CD8-positive, alpha-beta memory T cell (primary cell): Measurements from ENCODE around the gene STIM1. TPM values are rescaled to one million over a fixed set of nuclear protein-coding genes. Genes with fewer than 3 reads are reported as not detected.

Experiments
- CTCF ChIA-PET: fragments of 350-600 bp; sonication (Branson Sonifier 250); formaldehyde crosslinking; loops from one replicate; lab custom pipeline; 2021; ENCODE audit warnings: antibody characterized with exemption; lab: Charles Lee
- POLR2A ChIA-PET: fragments of 350-600 bp; sonication (Branson Sonifier 250); formaldehyde crosslinking; loops from one replicate; lab custom pipeline; 2021; ENCODE audit warnings: antibody characterized with exemption; lab: Charles Lee
- DNase-seq, 5 donors: peaks; one replicate each; pipeline versions ENCODE4 v3.0.0 to v3.0.0-alpha.2; 2020 to 2022; ENCODE audit warnings: mixed read lengths in 1 of 5
- H3K27ac ChIP-seq: one replicate; pipeline ENCODE4 v1.7.0; 2013; ENCODE audit warnings: low read depth, mild to moderate bottlenecking, low read length, moderate library complexity
- H3K27me3 ChIP-seq: 2 replicates; pipeline ENCODE4 v1.7.0; 2013; ENCODE audit warnings: low read length, mild to moderate bottlenecking; ENCODE audit not compliant: insufficient read depth, poor library complexity, severe bottlenecking
- H3K36me3 ChIP-seq: 2 replicates; pipeline ENCODE4 v1.7.0; 2013; ENCODE audit warnings: mild to moderate bottlenecking, low read length, moderate library complexity; ENCODE audit not compliant: insufficient read depth
- H3K4me1 ChIP-seq: 2 replicates; pipeline ENCODE4 v1.7.0; 2013; ENCODE audit warnings: mild to moderate bottlenecking, low read length, moderate library complexity; ENCODE audit not compliant: insufficient read depth
- H3K4me3 ChIP-seq: 2 replicates; pipeline ENCODE4 v1.7.0; 2013; ENCODE audit warnings: mild to moderate bottlenecking, low read length
- H3K9me3 ChIP-seq: 2 replicates; pipeline ENCODE4 v1.7.0; 2013; ENCODE audit warnings: mild to moderate bottlenecking, low read length
- H3K27ac Mint-ChIP-seq, 8 donors: one replicate each; pipeline ENCODE4 v1.8.0; 2020 to 2021; ENCODE audit warnings: mixed read lengths in 8 of 8, mild to moderate bottlenecking in 6 of 8, inconsistent platforms in 3 of 8, moderate library complexity in 3 of 8
- H3K27me3 Mint-ChIP-seq, 2 donors: one replicate each; pipeline ENCODE4 v1.8.0; 2020 to 2021; ENCODE audit warnings: mixed read lengths in 2 of 2, mild to moderate bottlenecking in 1 of 2, moderate library complexity in 1 of 2
- H3K36me3 Mint-ChIP-seq, 3 donors: one replicate each; pipeline ENCODE4 v1.8.0; 2020 to 2021; ENCODE audit warnings: mixed read lengths in 3 of 3, inconsistent platforms in 1 of 3, mild to moderate bottlenecking in 1 of 3
- H3K4me1 Mint-ChIP-seq, 3 donors: one replicate each; pipeline ENCODE4 v1.8.0; 2020 to 2021; ENCODE audit warnings: mixed read lengths in 3 of 3, inconsistent platforms in 1 of 3, mild to moderate bottlenecking in 1 of 3
- H3K4me3 Mint-ChIP-seq, 7 donors: one replicate each; pipeline ENCODE4 v1.8.0; 2020 to 2021; ENCODE audit warnings: mixed read lengths in 7 of 7, mild to moderate bottlenecking in 6 of 7, moderate library complexity in 4 of 7, inconsistent platforms in 2 of 7
- H3K9me3 Mint-ChIP-seq, 5 donors: one replicate each; pipeline ENCODE4 v1.8.0; 2020 to 2022; ENCODE audit warnings: mixed read lengths in 5 of 5, mild to moderate bottlenecking in 3 of 5, moderate library complexity in 2 of 5, inconsistent platforms in 1 of 5
- polyA plus RNA-seq: library from polyadenylated mRNA; unstranded; fragments of 300-500 nt; fragmentation: Illumina TruSeq; gene quantifications from one replicate; pipeline ENCODE4 v1.2.3, GENCODE V29; 2021
- total RNA-seq, 2 experiments: library from RNA; stranded (reverse); gene quantifications; one replicate each; pipeline ENCODE4 v1.2.3, GENCODE V29; 2021

STIM1 gene
- total and polyA plus RNA-seq, 3 experiments from 2014 or later, result 43.8 to 46.0 (median 45.6) TPM

DNA sequence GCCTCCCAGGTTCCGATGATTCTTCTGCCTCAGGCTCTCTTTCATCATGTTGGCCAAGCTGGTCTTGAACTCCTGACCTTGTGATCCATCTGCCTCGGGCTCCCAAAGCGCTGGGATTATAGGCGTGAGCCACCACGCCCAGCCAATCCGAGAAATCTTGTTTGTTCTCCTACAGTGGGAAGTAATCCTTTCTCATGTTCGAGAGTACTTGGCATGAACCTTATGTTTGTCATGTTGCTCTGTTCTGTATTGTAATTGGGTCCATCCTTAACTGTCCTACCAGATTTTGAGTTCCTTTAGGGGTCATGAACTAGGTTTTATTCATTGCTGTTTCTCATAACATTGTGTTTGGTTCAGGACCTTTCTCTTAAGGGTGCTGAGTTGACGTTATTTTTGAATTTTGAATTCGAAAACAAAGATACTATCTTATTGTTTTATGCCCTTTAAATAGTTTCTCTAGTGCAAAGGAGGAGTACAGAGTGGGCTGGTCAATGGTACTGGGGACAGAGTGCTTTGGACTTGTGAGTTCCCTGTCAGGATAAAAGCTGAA is 125.7 kb downstream of the STIM1 start:
- Histone ChIP-seq H3K9me3 (no peaks in the 10 kb centered on the region), H3K36me3 (no peaks in the 10 kb centered on the region), H3K27me3 (no peaks in the 10 kb centered on the region), H3K4me3 (no peak overlapping the region), H3K27ac (no peak overlapping the region), H3K4me1 (peaks cover 68% of the 10 kb centered on the region)
- POLR2A ChIA-PET, result no interaction called here
- CTCF ChIA-PET, result interaction anchor here (1.8 kb wide), 1 partner anchor 8 kb away, joined by 5 read pairs; no protein-coding TSS in a partner anchor
- DNase-seq, result no peak
- H3K36me3 Mint-ChIP-seq, result peaks cover 0 to 9% (median 4%) of the 10 kb centered on the region in 3 donors
- peaks cover 68 to 90% (median 89%) of the 10 kb centered on the region in 3 donors for H3K4me1 Mint-ChIP-seq
- peak overlapping the region in 3 of 8 donors; percentile 4 to 65 (median 9) for H3K27ac Mint-ChIP-seq
- H3K27me3 Mint-ChIP-seq, result no peaks in the 10 kb centered on the region
- no peak overlapping the region for H3K4me3 Mint-ChIP-seq
- H3K9me3 Mint-ChIP-seq, result no peaks in the 10 kb centered on the region

DNA sequence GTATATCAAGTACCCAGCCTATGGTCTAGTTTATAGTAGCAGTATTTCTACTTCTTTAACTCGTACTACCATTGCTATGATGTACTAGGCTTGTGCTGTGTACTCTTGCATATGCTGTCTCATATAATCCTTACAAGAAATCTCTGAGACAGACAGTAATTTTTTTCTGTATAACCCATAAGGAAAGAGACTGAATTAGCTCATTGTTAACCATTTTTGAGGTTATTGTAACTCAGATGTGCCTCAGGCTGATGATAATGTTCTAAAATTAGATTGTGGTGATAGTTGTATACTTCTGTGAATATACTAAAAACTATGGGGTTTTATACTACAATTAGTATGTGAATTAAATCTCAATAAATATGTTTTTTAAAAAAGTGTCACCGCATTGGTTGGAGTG is 127.0 kb downstream of the STIM1 start:
- H3K27me3 ChIP-seq, result no peaks in the 10 kb centered on the region
- H3K36me3 Mint-ChIP-seq, result peaks cover 0 to 9% (median 7%) of the 10 kb centered on the region in 3 donors
- ChIA-PET POLR2A (interaction anchor here (0.6 to 0.8 kb wide), 2 partner anchors 77 to 127 kb away, joined by 3 to 4 read pairs; partner anchors contain the start of gene STIM1), CTCF (interaction anchor here (0.6 to 4.1 kb wide), 2 partner anchors 128 to 133 kb away, joined by 3 to 38 read pairs; partner anchors contain the start of gene STIM1)
- H3K4me1 ChIP-seq, result peaks cover 70% of the 10 kb centered on the region
- no peak overlapping the region for H3K4me3 Mint-ChIP-seq
- H3K4me3 ChIP-seq, result no peak overlapping the region
- DNase-seq, result no peak
- H3K9me3 ChIP-seq, result no peaks in the 10 kb centered on the region
- H3K27ac ChIP-seq, result no peak overlapping the region
- peaks cover 71 to 94% (median 92%) of the 10 kb centered on the region in 3 donors for H3K4me1 Mint-ChIP-seq
- H3K9me3 Mint-ChIP-seq, result no peaks in the 10 kb centered on the region
- H3K27ac Mint-ChIP-seq, result peak overlapping the region in 4 of 8 donors; percentile 21 to 86 (median 60)
- no peaks in the 10 kb centered on the region for H3K36me3 ChIP-seq
- H3K27me3 Mint-ChIP-seq, result no peaks in the 10 kb centered on the region

DNA sequence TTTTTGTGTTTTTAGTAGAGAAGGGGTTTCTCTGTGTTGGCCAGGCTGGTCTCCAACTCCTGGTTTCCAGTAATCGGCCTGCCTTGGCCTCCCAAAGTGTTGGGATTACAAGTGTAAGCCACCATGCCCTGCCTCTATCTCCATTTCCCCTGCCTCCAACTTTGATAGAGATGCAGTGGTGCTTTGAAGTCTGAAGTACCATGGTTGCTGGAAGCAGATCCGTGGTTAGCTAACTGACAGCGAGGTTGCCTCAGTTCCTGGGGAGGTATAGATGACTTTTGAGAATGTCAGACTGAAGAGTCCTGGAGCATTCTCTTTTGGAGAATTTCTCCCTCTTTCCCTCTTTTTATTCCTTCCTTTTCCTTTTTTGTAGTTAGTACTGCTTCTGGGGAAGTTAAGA is 127.6 kb downstream of the STIM1 start:
- Mint-ChIP-seq H3K27ac (peak overlapping the region in 3 of 8 donors; percentile 14 to 39 (median 30)), H3K4me3 (no peak overlapping the region), H3K4me1 (peaks cover 74 to 96% (median 93%) of the 10 kb centered on the region in 3 donors), H3K27me3 (no peaks in the 10 kb centered on the region), H3K36me3 (peaks cover 0 to 11% (median 7%) of the 10 kb centered on the region in 3 donors), H3K9me3 (no peaks in the 10 kb centered on the region)
- Histone ChIP-seq H3K27me3 (no peaks in the 10 kb centered on the region), H3K27ac (no peak overlapping the region), H3K9me3 (no peaks in the 10 kb centered on the region), H3K4me3 (no peak overlapping the region), H3K36me3 (no peaks in the 10 kb centered on the region), H3K4me1 (peaks cover 70% of the 10 kb centered on the region)
- ChIA-PET CTCF (interaction anchor here (0.9 to 4.1 kb wide), 4 partner anchors 90 to 142 kb away, joined by 3 to 38 read pairs (median 10); partner anchors contain the start of genes RHOG and STIM1), POLR2A (no interaction called here)
- DNase-seq, result peak in 1 of 5 donors; percentile 17

DNA sequence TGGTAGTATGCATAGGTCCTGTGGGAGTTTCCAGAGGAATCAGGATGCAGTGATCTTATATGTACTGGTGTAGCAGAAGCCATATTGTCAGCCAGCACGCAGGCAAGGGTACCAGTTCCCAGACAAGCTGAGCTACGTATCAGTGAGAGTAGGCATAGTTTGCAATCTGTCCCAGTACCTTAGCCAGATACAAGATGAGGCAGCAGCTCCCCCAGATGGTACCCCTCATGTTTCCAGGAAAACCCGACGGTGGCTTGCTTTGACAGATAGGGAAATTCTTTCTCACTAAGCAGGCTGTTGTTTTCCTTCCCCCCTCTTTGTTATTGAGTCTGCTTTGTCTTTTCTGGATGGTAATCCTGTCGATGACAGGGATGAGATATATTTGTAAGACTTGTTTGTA is 129.4 kb downstream of the STIM1 start:
- Mint-ChIP-seq H3K4me3 (peak overlapping the region in 1 of 7 donors; percentile 7), H3K27me3 (no peaks in the 10 kb centered on the region), H3K36me3 (peaks cover 0 to 16% (median 5%) of the 10 kb centered on the region in 3 donors), H3K27ac (peak overlapping the region in 5 of 8 donors; percentile 3 to 86 (median 64)), H3K9me3 (no peaks in the 10 kb centered on the region), H3K4me1 (peaks cover 71 to 97% (median 95%) of the 10 kb centered on the region in 3 donors)
- DNase-seq, result peak in 1 of 5 donors; percentile 50
- CTCF ChIA-PET, result interaction anchor here (0.8 to 4.1 kb wide), 5 partner anchors 68 to 144 kb away, joined by 3 to 38 read pairs (median 8); partner anchors contain the start of genes RHOG and STIM1
- POLR2A ChIA-PET, result no interaction called here
- no peak overlapping the region for H3K4me3 ChIP-seq
- H3K27ac ChIP-seq, result no peak overlapping the region
- H3K27me3 ChIP-seq, result no peaks in the 10 kb centered on the region
- H3K4me1 ChIP-seq, result peaks cover 64% of the 10 kb centered on the region
- H3K9me3 ChIP-seq, result no peaks in the 10 kb centered on the region
- H3K36me3 ChIP-seq, result no peaks in the 10 kb centered on the region

DNA sequence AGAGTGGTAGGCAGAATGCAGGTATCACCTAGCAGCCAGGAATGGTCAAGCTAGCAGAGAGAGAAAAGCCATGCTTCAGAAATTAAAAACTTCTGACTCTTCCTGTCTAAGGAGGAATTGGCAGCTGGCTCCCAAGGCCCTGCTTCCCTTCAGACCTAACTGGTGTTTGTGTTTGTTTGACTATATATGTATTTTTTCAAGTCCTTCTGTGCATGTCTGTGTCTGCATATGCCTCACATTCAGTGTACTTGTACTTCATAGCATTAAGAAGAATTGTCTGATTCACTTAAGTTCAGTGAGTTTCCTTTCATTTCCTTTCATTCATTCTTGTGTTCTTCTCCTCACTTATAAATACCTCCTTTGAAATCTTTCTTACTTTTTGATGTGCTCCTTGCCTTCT is 130.2 kb downstream of the STIM1 start:
- Histone ChIP-seq H3K27ac (no peak overlapping the region), H3K9me3 (no peaks in the 10 kb centered on the region), H3K27me3 (no peaks in the 10 kb centered on the region), H3K4me3 (no peak overlapping the region), H3K36me3 (no peaks in the 10 kb centered on the region), H3K4me1 (peaks cover 63% of the 10 kb centered on the region)
- Mint-ChIP-seq H3K4me3 (no peak overlapping the region), H3K4me1 (peaks cover 73 to 97% (median 95%) of the 10 kb centered on the region in 3 donors), H3K36me3 (peaks cover 0 to 17% (median 5%) of the 10 kb centered on the region in 3 donors), H3K9me3 (no peaks in the 10 kb centered on the region), H3K27ac (peak overlapping the region in 4 of 8 donors; percentile 59 to 86 (median 64)), H3K27me3 (no peaks in the 10 kb centered on the region)
- no peak for DNase-seq
- CTCF ChIA-PET, result interaction anchor here (2.5 to 4.1 kb wide), 3 partner anchors 131 to 144 kb away, joined by 8 to 38 read pairs (median 11); partner anchors contain the start of genes RHOG and STIM1
- POLR2A ChIA-PET, result no interaction called here

DNA sequence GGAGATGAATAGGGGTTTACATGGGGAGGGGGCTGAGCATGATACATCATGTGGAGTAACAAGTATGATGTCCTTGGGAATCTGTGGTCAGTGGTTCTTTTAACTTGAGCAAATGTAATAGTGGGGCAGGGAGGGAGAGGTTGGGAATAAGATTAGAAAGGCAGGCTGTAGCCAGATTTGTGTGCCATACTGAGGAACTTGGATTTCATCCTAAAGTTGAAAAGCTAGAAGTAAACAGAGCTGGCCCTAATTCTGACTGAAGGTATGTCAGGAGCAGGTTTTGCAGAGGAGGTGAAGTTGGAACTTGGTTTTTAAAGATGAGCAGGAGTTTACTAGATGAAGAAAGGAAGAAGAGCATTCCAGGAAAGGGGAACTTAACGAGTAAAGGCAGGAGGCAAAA is 130.8 kb downstream of the STIM1 start:
- H3K27me3 ChIP-seq, result no peaks in the 10 kb centered on the region
- Mint-ChIP-seq H3K27ac (peak overlapping the region in 6 of 8 donors; percentile 28 to 92 (median 56)), H3K4me3 (peak overlapping the region in 1 of 7 donors; percentile 25), H3K9me3 (no peaks in the 10 kb centered on the region), H3K4me1 (peaks cover 71 to 93% (median 91%) of the 10 kb centered on the region in 3 donors), H3K27me3 (no peaks in the 10 kb centered on the region), H3K36me3 (peaks cover 0 to 14% (median 5%) of the 10 kb centered on the region in 3 donors)
- ChIA-PET POLR2A (no interaction called here), CTCF (no interaction called here)
- H3K36me3 ChIP-seq, result no peaks in the 10 kb centered on the region
- no peaks in the 10 kb centered on the region for H3K9me3 ChIP-seq
- no peak for DNase-seq
- no peak overlapping the region for H3K27ac ChIP-seq
- peaks cover 59% of the 10 kb centered on the region for H3K4me1 ChIP-seq
- no peak overlapping the region for H3K4me3 ChIP-seq

DNA sequence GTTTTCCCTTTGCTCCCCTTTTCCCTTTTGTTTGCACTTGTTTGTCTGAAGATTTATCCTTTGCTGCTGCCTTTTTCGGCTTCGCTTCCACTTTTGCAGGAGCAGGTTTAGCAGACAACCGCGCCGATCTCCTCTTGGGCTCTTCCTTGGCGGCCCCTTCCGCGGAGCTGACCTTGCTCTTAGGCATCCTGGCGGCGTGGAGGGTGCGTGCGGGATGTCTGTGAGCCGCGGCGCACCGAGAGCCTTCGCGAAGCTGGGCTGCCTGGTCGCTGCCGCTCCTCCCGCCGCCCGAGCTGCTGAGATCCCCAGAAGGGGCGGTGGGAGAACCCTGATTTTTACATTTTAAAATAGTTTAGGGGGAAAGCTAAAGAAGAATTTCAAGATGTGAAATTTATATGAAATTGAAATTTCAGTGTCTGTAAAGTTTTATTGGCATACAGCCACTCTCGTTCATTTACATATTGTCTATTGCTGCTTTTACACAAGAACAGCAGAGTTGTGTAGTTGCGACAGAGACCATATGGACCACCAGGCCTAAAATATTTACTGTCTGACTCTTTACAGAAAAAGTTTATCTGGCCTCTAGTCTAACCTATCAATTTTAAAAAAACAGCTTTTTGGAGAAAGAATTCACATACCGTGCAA is 133.9 kb downstream of the STIM1 start:
- Histone ChIP-seq H3K27me3 (no peaks in the 10 kb centered on the region), H3K36me3 (no peaks in the 10 kb centered on the region), H3K9me3 (no peaks in the 10 kb centered on the region), H3K4me1 (peaks cover 45% of the 10 kb centered on the region), H3K27ac (no peak overlapping the region), H3K4me3 (no peak overlapping the region)
- peaks cover 9 to 23% (median 9%) of the 10 kb centered on the region in 3 donors for H3K36me3 Mint-ChIP-seq
- H3K27ac Mint-ChIP-seq, result peak overlapping the region in 7 of 8 donors; percentile 5 to 84 (median 48)
- POLR2A ChIA-PET, result no interaction called here
- no peak for DNase-seq
- H3K9me3 Mint-ChIP-seq, result peaks cover 3 to 8% (median 5%) of the 10 kb centered on the region in 5 donors
- no peaks in the 10 kb centered on the region for H3K27me3 Mint-ChIP-seq
- peak overlapping the region in 5 of 7 donors; percentile 12 to 68 (median 48) for H3K4me3 Mint-ChIP-seq
- CTCF ChIA-PET, result interaction anchor here (0.7 to 3.3 kb wide), 9 partner anchors 9 to 154 kb away, joined by 3 to 8 read pairs (median 4); partner anchors contain the start of gene STIM1
- peaks cover 63 to 87% (median 81%) of the 10 kb centered on the region in 3 donors for H3K4me1 Mint-ChIP-seq
